DND-41 (cell line): ENCODE data around the gene EXTL2.

ENCODE experiments used
- CTCF ChIP-seq: IDR thresholded peaks from 2 replicates; pipeline ENCODE4 v1.5.1; 2012; ENCODE audit warnings: borderline replicate concordance, low read length, moderate library complexity, mild to moderate bottlenecking; ENCODE audit not compliant: poor library complexity, severe bottlenecking; ENCODE audit errors: extremely low read depth
- EZH2 ChIP-seq: IDR thresholded peaks from 3 replicates; pipeline ENCODE4 v1.6.1; 2012; ENCODE audit warnings: borderline replicate concordance, low read depth, mild to moderate bottlenecking, moderate library complexity, low read length, inconsistent platforms; ENCODE audit not compliant: severe bottlenecking

DNA sequence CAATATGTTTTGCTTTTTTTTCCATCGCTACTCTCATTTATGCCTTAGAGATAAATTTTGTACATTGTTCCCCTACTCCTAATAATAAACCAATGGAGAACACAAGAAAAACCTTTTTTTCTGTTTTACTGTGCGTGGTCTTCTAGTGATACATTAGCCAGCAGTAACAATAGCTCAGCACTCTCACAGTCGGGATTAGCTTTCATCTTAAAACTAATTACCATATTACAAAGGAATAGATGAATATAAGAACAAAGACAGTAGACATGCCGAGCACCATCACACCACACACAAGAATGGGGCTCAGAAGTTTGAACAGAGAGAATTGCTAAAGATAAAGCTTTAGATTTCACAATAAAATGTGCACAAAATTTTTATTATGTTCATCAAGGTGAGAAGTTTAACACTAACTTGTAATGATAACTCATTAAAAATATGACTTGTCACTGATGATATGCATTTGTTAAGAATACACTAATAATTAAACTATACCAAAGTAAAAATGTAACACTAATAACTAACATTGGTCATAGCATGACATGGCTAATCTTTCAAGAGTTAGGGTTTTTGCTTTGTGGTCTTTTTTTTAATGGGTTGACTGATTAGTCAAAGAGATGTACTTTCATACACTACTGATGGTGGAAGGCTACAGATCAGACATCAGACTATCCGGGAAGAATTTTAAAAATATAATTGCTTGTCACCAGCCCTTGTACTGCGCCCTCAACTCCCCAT, 61.8 kb downstream of the EXTL2 start:
- TF ChIP-seq CTCF, result no peak
- no peak for TF ChIP-seq EZH2
